ENCODE measurements around the gene CACUL1. TPM values are rescaled to one million over a fixed set of nuclear protein-coding genes. Genes with fewer than 3 reads are reported as not detected.
"Not testable (repeated sequence)": the region's sequence is repeated elsewhere in the genome, so short reads cannot be mapped to it uniquely, and the experiment has no call there.

Gene CACUL1
- total RNA-seq, 1 donor from 2014 or later, result 33.4 TPM

- DNase-seq, result no peak
Observed at GRCh38 chr10:118768041-118768919, 13.5 kb upstream of the CACUL1 start.

GRCh38 chr10:118767297-118768040 lies 12.7 kb upstream of the CACUL1 start:
- DNase-seq, result no peak

GRCh38 chr10:118764195-118764594 lies 9.4 kb upstream of the CACUL1 start:
- DNase-seq, result no peak

GRCh38 chr10:118763202-118763988 lies 8.6 kb upstream of the CACUL1 start:
- no peak for DNase-seq

- DNase-seq, result no peak
Observed at GRCh38 chr10:118760265-118760664, 5.5 kb upstream of the CACUL1 start.

GRCh38 chr10:118758449-118758848 lies 3.7 kb upstream of the CACUL1 start:
- DNase-seq, result no peak

- peak; percentile 47 for DNase-seq
Observed at GRCh38 chr10:118754229-118754555, 578 bp downstream of the CACUL1 start.

GRCh38 chr10:118753331-118754228 lies 1.2 kb downstream of the CACUL1 start:
- peak; percentile 43 for DNase-seq

GRCh38 chr10:118752409-118752808 lies 2.4 kb downstream of the CACUL1 start:
- DNase-seq, result no peak

- DNase-seq, result no peak
Observed at GRCh38 chr10:118751265-118751664, 3.5 kb downstream of the CACUL1 start.

- no peak for DNase-seq
Observed at GRCh38 chr10:118748041-118748440, 6.7 kb downstream of the CACUL1 start.

- DNase-seq, result no peak
Observed at GRCh38 chr10:118746246-118746645, 8.5 kb downstream of the CACUL1 start.

GRCh38 chr10:118745056-118745455 lies 9.7 kb downstream of the CACUL1 start:
- DNase-seq, result no peak

- not testable (repeated sequence) for DNase-seq
Observed at GRCh38 chr10:118744346-118744918, 10.3 kb downstream of the CACUL1 start.

GRCh38 chr10:118742782-118743181 lies 12.0 kb downstream of the CACUL1 start:
- no peak for DNase-seq

- no peak for DNase-seq
Observed at GRCh38 chr10:118742032-118742431, 12.7 kb downstream of the CACUL1 start.

- no peak for DNase-seq
Observed at GRCh38 chr10:118738406-118738805, 16.4 kb downstream of the CACUL1 start.

- DNase-seq, result no peak
Observed at GRCh38 chr10:118737603-118738302, 17.0 kb downstream of the CACUL1 start.

GRCh38 chr10:118735294-118735693 lies 19.5 kb downstream of the CACUL1 start:
- no peak for DNase-seq

- DNase-seq, result peak; percentile 27
Observed at GRCh38 chr10:118734475-118734874, 20.3 kb downstream of the CACUL1 start.
